Measurements from ENCODE around the gene MSX1.

MSX1 gene

GRCh38 chr4:4869731-4870571 is 10.5 kb downstream of the MSX1 start:
- DNase-seq (ENCODE audit: low read depth): no peak
- no peak for TF ChIP-seq CTCF (IDR thresholded peaks at IDR 0.05; ENCODE audit: insufficient read depth, low read depth, low read length, missing control alignments)
- H3K4me3 ChIP-seq (ENCODE audit: low read length): no peak overlapping the region

DNA sequence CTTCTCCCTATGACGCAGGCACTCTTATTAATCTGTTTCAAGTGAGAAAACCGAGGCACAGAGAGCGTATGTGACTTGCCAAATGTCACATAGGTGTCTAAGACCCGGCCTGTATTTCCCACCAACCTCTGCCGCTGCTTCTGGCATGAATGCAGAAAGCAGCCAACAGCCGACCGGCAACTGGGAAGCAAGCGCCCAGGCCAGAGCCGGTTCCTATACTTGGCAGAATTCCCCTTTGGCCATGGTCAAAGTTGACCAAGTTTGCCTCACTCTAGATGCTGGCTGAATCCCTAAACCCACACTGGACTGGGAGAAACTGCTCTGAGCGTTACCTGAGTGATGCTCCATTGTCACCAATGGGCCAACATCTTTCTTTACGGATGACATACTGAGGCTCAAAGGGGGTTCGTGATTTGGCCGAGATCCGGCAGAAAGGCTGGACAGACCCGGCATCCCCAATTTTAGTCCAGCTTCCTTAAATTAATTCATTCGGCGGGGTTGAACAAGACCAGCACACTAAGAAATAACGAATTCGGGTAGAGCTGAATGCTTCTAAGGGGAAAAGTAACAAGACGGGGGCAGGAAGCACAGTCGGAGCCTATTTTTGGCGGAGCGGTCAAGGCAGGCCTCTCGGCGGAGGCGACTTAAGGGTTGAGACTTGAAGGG is 11.2 kb downstream of the MSX1 start:
- no peak for TF ChIP-seq CTCF (IDR thresholded peaks at IDR 0.05; ENCODE audit: insufficient read depth, low read depth, low read length, missing control alignments)
- DNase-seq (ENCODE audit: low read depth): no peak
- H3K4me3 ChIP-seq (ENCODE audit: low read length): no peak overlapping the region

DNA sequence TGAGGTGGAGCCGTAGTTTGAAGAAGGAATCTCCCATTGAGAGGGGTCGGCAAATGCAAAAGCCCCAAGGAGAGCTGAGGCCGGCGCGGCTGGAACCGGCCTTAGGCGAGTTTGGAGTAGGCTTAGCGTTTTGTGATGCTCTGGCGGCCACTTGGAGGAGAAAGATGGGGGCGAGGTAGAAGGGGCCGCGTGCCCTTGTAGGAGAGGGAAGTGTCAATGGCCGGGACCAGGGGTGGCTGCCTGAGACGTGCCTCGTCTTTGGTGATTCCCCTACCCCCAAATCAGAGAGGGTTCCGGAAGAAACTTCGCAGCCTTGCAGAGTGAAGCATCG is 11.7 kb downstream of the MSX1 start:
- H3K4me3 ChIP-seq (ENCODE audit: low read length): no peak overlapping the region
- TF ChIP-seq CTCF (IDR thresholded peaks at IDR 0.05; ENCODE audit: insufficient read depth, low read depth, low read length, missing control alignments): no peak
- no peak for DNase-seq (ENCODE audit: low read depth)

DNA sequence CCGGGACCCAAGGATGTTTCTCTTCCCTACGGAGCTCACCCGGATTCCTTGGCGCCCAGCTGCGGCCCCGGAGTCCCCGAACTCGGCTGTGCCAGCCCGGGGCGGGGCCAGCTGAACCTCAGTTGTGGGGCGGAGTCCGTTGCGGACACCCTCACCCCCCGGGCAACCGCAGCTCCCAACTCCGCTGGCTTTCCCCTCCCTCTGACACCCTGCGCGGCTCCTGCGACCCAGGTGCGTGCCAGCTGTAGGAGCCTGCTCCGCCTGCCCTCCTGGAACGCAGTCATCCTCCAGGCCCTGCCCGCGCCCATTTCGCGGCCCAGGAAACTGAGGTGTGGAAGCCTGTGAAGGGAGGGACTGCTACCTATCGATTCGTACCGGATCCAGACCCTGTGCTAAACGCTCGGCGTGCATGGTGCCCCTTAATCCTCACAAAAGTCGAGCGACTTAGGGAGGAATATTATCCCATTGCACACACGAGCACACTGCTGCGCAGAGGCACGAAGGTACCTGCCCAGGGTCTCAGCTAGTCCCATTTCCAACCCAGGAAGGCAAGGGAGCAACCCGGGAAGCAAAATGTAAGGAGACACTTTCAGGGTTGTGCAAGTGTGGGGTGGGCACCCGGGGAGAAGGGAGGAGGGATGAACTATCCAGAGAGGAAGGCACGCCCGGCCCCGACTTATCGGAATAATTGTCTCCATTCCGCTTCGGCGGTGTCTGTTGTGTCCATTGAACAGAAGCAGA is 12.3 kb downstream of the MSX1 start:
- no peak for DNase-seq (ENCODE audit: low read depth)
- H3K4me3 ChIP-seq (ENCODE audit: low read length): no peak overlapping the region
- no peak for TF ChIP-seq CTCF (IDR thresholded peaks at IDR 0.05; ENCODE audit: insufficient read depth, low read depth, low read length, missing control alignments)

- TF ChIP-seq CTCF (IDR thresholded peaks at IDR 0.05; ENCODE audit: insufficient read depth, low read depth, low read length, missing control alignments): no peak
- no peak for DNase-seq (ENCODE audit: low read depth)
- H3K4me3 ChIP-seq (ENCODE audit: low read length): no peak overlapping the region
These were observed 12.9 kb downstream of the MSX1 start for GRCh38 chr4:4872314-4872903.

DNA sequence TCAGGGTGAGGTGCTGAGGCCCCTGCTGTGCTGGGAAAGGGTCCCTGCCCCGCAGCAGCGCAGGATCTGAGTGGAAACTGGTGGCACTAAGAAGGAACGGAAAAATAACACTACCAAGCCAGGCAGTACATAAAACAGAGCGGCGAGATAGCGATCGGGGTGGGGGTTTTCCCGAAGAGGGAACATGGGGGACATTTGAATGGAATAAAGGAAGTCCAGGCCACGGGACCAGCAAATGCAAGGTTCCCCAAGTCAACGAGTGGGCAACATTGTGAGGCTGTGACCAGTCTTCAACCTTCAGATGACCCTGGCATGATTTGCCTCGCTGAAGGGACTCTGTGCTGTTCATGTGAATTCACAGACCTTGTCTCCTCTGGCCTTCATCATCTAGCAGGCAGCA is 13.7 kb downstream of the MSX1 start:
- no peak for TF ChIP-seq CTCF (IDR thresholded peaks at IDR 0.05; ENCODE audit: insufficient read depth, low read depth, low read length, missing control alignments)
- no peak for DNase-seq (ENCODE audit: low read depth)
- no peak overlapping the region for H3K4me3 ChIP-seq (ENCODE audit: low read length)

Measured in epithelial cell of esophagus (primary cell).